HG03025 (cell line): ENCODE results near the gene PTAR1.

Experiments
- ATAC-seq: cut with Tn5 transposase; IDR thresholded peaks from one replicate; pipeline ENCODE4 v1.9.1; 2021; ENCODE audit warnings: mild to moderate bottlenecking, moderate library complexity; ENCODE audit not compliant: unreplicated experiment, low FRiP score

The PTAR1 gene

DNA sequence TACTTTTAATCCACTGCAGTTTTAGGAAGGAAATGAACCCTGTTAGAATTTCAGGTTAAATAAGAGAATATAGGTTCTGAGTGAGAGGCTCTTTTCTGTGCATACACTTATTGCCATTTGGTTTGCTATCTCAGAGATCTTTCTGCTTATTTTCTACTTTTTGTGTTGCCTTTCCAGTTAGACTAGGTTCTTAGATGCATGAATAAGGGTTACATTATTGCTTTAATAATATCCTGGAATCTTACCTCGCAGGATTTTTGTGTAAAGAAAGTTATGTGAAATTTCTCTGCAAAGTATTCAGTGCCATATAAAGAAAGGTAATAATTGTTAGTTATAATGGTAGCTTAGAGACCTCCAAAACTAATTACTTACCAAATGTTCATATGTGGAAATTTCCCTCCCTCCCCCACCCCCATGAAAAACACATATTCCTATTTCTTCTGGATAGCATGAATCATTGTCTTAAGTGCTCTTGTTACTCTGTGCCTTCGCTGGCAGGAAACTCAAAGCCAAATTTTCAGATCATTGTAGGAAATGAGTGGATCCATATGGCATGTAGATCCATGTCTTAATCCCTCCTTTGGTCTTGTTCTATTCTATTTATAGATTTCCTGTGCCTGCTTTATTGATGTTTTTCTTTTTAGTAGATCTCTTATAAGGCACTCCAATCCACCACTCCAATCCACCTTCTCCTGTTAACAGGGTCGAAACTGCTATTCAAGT is 84.9 kb downstream of the PTAR1 start:
- no peak for ATAC-seq

GRCh38 chr9:69674112-69674685 is 85.6 kb downstream of the PTAR1 start:
- ATAC-seq = no peak

GRCh38 chr9:69673311-69673640 is 86.5 kb downstream of the PTAR1 start:
- no peak for ATAC-seq

GRCh38 chr9:69672596-69673310 is 87.1 kb downstream of the PTAR1 start:
- peak; percentile 88 for ATAC-seq

GRCh38 chr9:69671879-69672595 is 87.8 kb downstream of the PTAR1 start, which contains the start of gene APBA1:
Gene APBA1, minus strand, starts transcription at chr9:69672371.
- peak; percentile 26 for ATAC-seq

DNA sequence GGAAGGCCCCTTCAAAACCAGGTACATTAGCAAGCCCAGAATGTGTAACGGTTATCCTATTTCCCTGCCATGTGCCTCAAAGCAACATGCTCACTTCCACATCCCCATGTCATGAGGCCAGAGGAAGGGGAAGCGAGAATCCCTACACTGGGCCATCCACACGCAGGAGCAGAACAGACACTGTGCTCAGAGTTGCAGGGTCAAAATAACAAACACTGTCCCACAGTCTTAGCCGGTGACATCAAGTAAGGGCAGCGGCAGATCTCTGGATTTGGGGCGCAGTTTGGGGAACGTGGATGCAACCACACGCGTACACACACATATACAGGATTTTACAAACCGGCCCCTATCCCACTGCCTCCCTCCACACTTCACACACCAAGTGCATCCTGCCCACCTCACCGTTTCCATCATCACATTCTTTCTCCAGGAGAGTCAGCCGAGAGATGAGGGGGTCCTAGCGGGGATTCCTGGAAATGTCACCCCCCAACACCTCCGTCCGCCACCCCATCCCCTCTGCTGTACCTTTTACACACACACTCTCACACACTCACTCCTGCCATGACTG is 88.4 kb downstream of the PTAR1 start:
- ATAC-seq = no peak

GRCh38 chr9:69667306-69667705 is 92.5 kb downstream of the PTAR1 start:
- no peak for ATAC-seq

- no peak for ATAC-seq
These were observed 99.5 kb downstream of the PTAR1 start for GRCh38 chr9:69660304-69660703.
